NCI-H2227 treated with DMSO at 0.1 percent for 48 hours (cell line): ENCODE measurements around the gene CDK5.
"Not testable (repeated sequence)": the region's sequence is repeated elsewhere in the genome, so short reads cannot be mapped to it uniquely, and the experiment has no call there.

Experiments used
- DNase-seq: peaks from one replicate; lab custom pipeline; 2025; lab: John Stamatoyannopoulos, UW

CDK5 gene

DNA sequence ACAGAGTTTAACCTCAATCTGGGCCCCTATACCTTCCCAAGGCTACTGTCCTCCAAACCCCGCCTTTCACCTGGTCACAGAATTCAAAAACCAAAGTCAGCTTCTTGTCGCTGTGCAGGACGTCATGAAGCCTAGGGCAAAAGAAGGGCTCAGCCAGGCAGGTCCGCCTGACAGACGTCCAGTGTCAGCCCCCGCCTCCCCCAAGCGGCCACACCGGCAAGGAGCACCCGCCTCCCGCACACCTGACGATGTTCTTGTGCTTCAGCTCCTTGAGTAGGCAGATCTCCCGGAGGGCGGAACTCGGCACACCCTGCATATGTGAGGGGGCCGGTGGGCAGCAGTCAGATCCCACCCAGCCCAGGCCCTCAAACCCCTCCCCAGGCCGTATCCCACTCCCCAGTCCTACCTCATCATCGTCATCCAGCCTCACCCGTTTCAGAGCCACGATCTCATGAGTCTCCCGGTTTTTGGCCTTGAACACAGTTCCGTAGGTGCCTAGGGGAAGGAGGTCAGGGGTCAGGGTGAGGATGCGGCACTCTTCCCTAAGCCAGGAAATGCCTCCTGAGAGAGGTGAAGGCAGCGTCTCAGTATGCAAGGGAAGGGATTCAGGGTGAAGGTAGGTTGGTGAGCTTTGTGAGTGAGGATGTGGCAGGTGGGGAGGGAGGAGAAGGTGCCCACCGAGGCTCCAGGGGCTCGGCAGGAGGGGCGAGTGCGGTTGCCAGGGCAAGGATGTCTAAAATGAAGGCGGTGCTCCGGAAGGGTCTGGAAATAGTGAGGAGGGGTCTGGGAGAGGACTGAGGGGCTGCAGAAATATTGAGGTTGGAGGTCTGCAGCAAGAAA, 811 bp downstream of the CDK5 start:
- peak; percentile 10 for DNase-seq

DNA sequence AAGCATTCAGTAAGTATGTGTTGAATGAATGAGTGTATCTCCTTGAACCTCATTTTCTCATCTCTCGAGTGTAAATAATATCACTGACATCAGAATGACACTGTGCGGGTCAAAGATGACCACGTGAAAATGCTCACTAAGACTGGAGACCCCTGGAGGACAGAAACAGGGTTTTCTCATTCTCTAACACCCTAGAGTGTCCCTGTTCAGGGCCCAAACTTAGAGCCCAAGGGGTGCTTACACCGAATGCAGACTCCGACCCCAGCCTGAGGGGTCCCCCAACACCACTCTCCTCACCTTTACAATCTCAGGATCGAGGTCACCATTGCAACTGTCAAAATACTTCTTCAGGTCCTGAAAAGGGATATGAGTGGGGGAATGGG, 1.4 kb downstream of the CDK5 start:
- DNase-seq: no peak

DNA sequence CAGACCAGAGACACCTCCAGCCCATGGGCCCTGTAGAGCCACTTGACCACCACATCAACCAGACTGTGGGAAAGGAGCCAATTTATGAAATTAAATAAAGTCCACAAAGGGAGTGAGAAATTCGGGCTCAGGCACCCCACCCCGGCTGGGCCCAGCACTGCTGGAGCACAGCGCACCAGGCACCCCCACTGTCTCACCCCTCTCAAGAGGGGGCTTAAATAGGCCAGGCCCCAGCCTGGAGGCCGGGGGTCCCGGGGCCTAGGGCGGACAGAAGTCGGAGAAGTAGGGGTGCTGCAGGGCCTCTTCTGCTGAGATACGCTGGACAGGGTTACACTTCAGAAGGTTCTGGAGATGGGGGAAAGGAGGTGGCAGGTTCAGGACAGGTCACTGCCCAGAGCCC, 3.9 kb downstream of the CDK5 start:
- DNase-seq: no peak

DNA sequence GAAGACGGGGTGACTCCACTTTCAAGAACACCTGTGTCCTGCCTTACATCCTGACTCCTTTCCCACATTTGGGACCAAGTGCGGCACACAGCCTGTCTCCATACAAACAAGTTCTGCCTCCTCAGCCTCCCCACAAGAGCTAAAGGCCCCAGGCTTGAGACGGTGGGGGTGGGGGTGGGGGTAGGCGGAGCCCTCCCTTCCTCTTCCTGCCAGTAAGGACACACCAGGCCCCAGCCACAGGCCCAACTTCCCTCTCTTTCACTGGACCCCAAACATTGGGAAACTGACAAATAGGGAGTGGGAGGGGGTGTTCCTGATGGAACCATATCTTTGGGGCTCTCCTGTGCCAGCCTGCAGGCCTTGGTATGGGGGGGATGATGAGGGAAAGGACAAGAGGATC, 4.6 kb downstream of the CDK5 start:
- DNase-seq: no peak

DNA sequence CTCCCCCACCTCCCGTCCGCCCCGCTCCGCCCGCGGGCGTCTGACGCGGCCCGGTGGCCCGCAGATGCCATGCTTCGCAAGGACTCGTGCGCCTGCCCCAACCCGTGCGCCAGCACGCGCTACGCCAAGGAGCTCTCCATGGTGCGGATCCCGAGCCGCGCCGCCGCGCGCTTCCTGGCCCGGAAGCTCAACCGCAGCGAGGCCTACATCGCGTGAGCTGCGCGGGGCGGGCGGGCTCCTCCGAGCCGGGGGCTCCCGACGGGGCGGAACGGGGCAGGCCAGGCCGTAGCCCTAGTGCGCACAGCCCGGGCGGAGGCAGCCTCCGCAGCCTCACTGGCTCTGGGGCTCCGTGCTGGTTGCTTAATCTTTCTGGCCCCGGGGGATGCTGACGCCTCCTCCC, 6.6 kb downstream of the CDK5 start:
- DNase-seq: no peak

DNA sequence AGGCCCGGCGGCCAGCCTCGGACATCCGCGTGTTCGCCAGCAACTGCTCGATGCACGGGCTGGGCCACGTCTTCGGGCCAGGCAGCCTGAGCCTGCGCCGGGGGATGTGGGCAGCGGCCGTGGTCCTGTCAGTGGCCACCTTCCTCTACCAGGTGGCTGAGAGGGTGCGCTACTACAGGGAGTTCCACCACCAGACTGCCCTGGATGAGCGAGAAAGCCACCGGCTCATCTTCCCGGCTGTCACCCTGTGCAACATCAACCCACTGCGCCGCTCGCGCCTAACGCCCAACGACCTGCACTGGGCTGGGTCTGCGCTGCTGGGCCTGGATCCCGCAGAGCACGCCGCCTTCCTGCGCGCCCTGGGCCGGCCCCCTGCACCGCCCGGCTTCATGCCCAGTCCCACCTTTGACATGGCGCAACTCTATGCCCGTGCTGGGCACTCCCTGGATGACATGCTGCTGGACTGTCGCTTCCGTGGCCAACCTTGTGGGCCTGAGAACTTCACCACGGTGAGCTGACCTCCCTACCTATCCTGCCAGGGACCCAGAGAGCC, 8.7 kb downstream of the CDK5 start:
- no peak for DNase-seq

DNA sequence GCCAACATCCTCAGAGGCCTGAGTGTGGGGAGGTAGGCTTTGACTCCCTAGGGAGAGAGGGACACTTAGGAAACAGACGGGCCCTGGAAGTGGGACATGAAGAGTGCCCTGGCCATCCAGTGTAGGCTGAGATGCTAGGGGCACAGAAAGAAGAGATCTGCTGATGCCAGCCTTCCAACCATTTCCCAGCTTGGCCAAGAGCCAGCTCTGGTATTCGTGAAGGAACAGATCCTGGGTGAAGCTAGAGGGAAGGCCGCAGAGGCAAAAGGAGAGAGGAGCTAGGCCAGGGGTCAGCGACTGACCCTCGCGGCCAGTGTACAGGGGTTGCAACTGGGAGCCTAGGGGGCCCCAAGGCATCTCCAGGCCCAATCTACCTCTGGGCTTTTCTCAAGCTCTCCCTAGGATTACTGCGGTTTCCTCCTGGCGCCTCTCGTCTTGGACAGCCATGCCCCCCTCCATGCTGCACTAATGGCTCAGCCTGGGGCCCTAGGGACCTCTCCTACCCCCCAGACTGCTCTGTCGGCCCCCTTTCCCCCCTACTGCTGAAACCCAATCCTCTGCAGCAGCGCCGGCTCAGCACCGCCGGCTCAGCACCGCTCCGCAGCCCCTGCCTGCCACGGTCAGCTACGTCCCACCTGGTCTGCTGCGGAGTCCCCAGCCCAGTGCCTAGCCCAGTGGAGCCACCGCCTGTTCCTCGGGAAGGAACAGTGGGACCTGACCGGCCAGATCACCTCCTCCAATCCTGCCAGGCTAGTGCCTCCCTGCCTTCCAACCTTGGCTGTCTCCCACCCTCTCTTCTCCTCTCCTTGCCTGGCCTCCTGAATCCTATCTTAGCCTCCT, 9.5 kb downstream of the CDK5 start, which contains the start of gene ASIC3:
TSS of gene ASIC3 (plus strand) at position 556 of the 840 bp plus-strand sequence. CDS start 355 bp downstream, outside the sequence.
- DNase-seq: no peak

DNA sequence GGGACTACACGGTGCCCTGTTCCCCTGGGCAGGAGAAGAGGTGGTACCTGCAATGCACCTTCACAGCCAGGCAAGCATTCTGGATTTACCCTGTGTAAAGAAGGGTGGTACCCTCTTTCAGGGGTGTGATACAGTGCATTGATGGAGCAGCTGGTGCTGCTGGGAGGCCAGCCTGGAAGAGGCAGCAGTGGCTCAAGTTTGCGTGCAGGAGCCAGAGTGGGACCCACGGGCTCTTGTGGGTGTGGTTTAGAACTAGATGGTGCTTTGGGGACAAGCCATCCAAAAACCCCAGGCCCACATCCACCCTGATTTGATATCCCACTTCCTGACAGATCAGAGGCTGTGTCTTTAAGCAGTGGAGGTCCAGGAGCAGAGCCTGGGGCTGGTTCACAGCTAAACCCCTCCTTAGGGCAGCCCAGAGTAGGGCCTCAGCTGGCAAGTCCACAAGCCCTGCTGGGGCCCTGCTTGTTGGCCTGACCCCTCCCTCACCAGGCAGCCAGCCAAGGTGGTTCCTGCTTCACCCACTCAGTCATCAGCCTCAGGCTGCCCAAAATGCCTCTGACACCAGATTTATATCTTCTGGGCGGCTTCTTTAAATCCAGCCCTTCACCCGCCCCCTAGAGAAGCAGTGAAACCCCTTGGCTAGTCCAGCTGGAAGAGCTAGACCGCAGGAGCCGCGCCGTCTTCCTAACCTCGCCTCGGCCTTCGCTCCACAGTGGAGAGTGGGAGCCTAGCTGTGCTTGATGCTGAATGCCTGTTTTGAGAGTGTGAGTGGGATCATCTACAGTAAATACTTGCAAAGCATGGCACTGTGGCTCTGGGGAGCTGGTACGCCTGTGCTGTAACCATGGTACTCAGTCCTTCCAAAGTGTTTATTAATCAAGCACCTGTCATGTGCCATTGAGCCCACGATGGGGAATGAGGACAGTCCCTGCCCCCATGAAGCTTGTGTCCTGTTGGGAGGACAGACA, 10.8 kb downstream of the CDK5 start:
- peak; percentile 7 for DNase-seq

DNA sequence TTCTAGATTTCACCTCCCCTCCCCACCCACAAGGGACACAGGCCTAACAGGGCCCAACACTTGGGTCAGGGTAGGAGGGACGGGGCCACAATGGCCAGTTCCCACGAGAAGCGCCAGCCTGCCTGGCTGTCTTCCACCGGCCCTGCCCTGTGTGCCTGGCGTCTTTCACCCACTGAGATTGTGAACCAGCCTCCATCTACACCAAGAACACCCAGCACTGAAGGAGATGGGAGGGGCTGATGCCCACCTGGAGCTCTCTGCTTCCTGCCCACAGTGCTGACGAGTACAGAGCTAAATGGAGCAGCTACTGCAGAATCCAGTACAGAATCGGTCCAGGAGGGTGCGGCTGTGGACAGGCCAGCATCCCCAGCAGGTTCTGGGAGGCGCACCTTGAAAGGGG, 11.7 kb downstream of the CDK5 start:
- DNase-seq: no peak

DNA sequence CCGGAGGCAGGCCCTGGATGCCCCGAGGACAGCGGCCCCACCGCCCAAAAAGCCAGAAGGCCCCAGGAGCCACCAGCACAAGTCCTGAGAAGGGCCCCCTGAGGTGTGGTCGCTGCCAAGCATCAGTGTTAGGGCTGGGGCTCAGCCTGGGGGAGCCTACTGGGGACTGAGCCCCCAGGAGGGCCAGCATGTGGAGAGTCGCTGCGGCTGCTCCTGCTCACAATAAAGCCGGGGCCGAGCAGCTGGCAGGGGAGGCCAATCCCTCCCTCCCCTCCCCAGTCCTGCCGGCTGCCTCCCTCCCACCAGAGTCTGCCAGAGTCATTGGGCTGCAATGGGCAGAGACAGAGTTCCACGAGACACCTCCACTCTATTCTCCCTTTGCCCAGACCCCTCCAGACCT, 12.4 kb downstream of the CDK5 start:
- DNase-seq: no peak

DNA sequence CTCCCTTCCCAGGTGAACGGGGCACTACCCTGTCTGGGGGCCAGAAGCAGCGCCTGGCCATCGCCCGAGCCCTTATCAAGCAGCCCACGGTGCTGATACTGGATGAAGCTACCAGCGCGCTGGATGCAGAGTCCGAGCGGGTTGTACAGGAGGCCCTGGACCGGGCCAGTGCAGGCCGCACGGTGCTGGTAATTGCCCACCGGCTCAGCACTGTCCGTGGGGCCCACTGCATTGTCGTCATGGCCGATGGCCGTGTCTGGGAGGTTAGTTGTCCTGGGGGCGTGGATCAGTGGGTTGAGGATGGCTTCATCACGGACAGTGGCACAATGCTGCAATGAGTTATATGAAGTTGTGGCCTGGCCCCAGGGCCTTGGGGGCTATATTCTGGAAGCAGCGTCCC, 13.7 kb downstream of the CDK5 start:
- no peak for DNase-seq

DNA sequence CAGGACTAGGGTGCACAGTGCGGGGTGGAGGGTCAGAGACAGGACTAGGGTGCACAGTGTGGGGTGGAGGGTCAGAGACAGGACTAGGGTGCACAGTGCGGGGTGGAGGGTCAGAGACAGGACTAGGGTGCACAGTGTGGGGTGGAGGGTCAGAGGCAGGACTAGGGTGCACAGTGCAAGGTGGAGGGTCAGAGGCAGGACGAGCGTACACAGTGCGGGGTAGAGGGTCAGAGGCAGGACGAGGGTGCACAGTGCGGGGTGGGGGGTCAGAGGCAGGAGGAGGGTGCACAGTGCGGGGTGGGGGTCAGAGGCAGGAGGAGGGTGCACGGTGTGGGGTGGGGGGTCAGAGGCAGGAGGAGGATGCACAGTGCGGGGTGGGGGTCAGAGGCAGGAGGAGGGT, 14.2 kb downstream of the CDK5 start:
- DNase-seq: not testable (repeated sequence)

DNA sequence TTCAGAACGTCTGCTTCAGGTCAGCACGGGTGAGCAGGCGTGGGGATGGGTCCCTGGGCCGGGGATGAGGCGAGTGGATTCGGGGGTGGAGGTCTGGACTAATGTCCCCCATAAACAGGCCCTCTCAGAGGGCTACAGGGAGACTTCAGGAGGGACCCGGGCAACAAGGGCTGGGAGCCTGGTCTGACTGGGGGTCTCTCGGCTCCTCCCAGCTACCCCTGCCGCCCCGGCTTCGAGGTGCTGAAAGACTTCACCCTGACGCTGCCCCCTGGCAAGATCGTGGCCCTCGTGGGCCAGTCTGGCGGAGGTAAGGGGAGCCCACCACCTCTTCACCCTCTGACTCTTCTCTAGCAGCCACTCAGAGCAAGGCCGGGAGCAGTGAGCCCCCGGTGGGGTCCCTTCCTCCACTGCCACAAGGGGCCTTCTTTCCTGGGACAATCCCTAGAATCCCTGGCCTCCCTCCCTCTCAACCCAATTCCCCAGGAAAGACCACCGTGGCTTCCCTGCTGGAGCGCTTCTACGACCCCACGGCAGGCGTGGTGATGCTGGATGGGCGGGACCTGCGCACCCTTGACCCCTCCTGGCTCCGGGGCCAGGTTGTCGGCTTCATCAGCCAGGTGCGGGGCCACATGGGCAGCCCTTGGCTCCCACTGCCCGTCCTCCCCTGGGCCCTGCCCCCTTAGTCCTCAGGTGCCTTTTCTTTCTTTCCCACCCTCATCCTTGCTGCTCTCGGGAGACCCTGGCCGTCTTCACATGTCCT, 16.9 kb downstream of the CDK5 start:
- DNase-seq: no peak

DNA sequence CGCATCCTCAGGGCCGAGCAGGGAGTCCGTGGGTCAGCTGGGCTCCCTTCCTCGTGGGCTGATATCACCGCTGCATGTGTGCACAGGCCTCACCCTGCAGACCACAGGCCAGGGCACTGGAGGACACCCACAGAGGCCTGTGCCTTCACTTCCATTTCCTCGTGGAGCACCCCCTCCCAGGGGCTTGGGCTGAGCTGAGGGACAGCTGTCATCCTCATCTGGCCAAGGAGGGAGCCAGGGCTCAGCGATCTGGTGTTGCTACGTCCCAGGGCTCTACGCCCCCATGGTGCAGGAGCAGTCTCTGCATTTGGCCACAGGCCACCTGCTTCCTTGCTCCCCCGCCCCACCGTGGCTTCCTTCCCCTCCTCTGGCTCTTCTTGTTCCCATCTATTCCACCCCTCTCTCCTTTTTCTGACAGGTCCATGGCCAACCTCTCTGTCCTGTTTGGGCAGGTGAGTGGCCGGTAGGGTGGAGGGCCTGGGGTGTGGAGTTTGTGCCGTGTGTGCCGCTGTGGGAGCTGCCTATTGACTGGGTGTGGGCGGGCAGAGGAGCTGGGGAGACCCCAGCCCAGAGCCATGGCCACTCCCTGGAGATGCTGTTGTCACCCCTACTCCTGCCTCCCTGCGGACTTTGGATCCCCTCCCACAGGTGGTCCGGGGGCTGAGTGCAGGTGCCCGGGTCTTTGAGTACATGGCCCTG, 17.7 kb downstream of the CDK5 start:
- no peak for DNase-seq

DNA sequence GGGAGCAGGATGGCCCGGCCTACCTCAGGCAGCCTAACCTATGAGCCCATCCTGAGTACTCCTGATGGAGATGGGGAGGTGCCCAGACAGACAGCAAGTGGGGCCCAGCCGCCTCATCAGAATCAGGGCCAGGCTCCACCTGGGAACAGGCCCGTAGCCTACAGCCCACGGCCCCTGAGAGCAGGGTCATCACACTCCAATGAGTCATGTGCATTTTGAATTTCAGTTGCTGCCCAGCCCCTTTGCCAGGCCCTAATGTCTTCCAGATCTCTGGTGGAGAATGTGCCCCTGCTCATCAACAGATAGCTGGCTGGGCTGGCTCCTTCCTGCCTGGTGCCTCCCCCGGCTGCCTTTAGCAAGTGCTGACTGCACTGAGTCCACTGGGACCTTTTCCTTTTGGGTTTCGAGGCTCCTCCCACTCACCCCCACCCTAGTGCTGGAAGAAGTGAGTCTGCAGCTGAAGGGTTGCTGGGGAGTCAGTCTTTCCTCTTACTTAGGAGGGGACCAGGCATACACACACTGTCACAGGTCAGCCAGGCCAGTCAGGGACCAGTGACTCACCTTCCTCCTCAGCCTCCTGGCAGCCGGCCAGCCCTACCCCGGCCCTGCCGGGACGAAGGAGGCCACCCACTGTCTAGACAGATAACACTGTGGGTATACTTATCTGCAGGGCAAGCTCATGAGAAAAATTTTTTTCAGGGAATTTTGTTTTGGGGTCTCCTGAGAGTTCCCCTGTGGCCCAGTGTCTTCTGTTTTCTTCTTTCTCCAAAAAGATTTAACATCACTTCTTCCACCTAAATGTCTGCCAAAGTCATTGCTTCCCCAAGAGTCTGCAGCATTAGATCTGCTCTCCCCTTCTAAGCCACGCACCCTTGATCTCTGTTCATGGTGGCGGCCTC, 18.5 kb downstream of the CDK5 start:
- DNase-seq: peak; percentile 13

DNA sequence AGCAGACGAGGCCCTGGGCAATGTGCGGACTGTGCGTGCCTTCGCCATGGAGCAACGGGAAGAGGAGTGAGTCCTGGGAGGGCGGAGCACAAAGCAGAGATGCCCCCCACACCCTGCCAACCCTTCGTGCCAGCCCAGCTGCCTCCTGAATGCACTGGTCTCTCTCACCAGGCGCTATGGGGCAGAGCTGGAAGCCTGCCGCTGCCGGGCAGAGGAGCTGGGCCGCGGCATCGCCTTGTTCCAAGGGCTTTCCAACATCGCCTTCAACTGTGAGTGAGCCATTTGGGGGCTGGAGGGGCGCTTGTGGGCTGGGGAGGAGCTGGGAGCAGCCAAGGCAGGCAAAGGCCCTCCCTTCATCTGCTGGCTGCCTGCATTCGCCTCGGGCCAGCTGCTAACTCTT, 21.8 kb downstream of the CDK5 start:
- no peak for DNase-seq

DNA sequence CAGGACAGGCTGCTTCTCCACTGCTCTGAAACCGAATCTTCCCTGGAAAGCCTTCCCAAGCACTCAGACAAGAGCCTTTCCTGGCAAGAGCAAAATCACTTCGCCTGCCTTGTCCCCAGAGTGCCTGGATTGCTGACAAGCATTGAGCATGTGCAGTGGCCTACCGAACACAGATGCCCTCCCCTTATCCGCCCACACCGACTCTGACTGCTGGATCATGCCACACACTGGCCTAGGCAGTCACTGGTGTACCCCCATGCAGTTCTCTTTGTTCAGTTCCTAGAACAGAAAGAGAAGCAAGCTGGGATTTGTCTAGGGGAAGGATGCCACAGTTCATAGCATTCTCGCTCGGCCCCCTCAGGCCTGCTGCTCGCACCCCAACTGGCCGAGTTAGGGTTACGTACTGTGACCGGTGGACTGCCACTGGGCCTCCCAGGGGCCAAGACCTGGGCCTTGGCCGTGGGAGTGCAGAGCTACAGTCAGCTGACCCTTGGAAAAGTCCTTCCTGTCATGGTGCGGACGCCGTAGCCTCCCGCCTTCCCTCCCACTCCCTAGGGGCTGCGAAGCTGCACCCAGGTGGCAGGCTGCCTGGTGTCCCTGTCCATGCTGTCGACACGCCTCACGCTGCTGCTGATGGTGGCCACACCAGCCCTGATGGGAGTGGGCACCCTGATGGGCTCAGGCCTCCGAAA, 22.5 kb downstream of the CDK5 start:
- no peak for DNase-seq

DNA sequence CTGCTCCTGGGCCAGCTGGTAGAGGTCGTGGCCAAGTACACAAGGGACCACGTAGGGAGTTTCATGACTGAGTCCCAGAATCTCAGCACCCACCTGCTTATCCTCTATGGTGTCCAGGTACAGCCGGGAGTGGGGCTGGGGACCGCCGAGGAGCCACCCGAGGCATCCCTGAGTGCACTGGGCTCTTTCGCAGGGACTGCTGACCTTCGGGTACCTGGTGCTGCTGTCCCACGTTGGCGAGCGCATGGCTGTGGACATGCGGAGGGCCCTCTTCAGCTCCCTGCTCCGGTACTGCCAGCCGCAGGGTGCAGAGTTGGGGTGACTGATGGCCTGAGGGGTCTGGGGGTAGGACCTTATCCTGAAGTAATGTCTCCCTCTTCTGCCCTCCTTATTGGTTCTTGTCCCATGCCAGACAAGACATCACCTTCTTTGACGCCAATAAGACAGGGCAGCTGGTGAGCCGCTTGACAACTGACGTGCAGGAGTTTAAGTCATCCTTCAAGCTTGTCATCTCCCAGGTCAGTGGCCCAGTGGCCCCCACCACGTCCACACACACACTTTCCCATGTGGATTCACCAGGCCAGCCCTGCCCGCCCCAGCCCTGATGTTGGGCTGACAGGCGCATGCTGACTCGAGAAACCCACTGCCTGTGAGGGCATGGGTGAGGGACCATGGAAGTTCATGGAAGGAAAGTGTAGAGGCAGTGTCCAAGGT, 23.2 kb downstream of the CDK5 start:
- no peak for DNase-seq
